K562 (cell line): Measurements from ENCODE around the gene SFXN5.

ENCODE experiments used
- CREM ChIP-seq: IDR thresholded peaks from 2 replicates; pipeline ENCODE4 v1.6.1; 2014; ENCODE audit warnings: antibody characterized with exemption, low read depth
- EZH2 ChIP-seq: IDR thresholded peaks from 2 replicates; pipeline ENCODE4 v1.6.1; 2012; ENCODE audit warnings: low read depth, mild to moderate bottlenecking, inconsistent platforms, low read length, borderline replicate concordance
- MXI1 ChIP-seq: IDR thresholded peaks from 2 replicates; pipeline ENCODE4 v1.6.1; 2011; ENCODE audit warnings: low read depth, mild to moderate bottlenecking, improper control_type of control experiment, low read length
- RFX1 ChIP-seq: fragments of 450-650 bp; IDR thresholded peaks from 2 replicates; pipeline ENCODE4 v1.6.1; 2016; ENCODE audit warnings: mild to moderate bottlenecking, moderate library complexity
- SMARCA4 ChIP-seq: fragments of 450-650 bp; IDR thresholded peaks from 2 replicates; pipeline ENCODE4 v1.6.1; 2016
- ZNF197 ChIP-seq: fragments of 200-800 bp; sonication (Bioruptor generic); IDR thresholded peaks from 2 replicates; pipeline ENCODE4 v1.6.1; 2016; ENCODE audit warnings: low read depth, missing genetic modification characterization, missing compliant biosample characterization
- ZNF232 ChIP-seq: sonication (generic); formaldehyde crosslinking; IDR thresholded peaks from 2 replicates; pipeline ENCODE4 v1.8.0; 2022; ENCODE audit warnings: mild to moderate bottlenecking, missing genetic modification reagents
- TF ChIP-seq, protein P1 (sequence below), 3 experiments: IDR thresholded peaks in 2 of 3; conservative IDR thresholded peaks in 1 of 3; 2 replicates each; pipeline ENCODE4 v1.5.1; 2011 to 2012; ENCODE audit warnings: low read length in 3 of 3, mild to moderate bottlenecking in 3 of 3, control low read depth in 2 of 3, improper control_type of control experiment in 1 of 3, inconsistent platforms in 1 of 3, low read depth in 1 of 3, mixed read lengths in 1 of 3, moderate library complexity in 1 of 3; ENCODE audit not compliant: insufficient read depth in 2 of 3
- TF ChIP-seq, protein P2 (sequence below): IDR thresholded peaks from 3 replicates; pipeline ENCODE4 v1.6.1; 2011; ENCODE audit warnings: borderline replicate concordance, mild to moderate bottlenecking; ENCODE audit not compliant: insufficient read length, insufficient read depth

DNA sequence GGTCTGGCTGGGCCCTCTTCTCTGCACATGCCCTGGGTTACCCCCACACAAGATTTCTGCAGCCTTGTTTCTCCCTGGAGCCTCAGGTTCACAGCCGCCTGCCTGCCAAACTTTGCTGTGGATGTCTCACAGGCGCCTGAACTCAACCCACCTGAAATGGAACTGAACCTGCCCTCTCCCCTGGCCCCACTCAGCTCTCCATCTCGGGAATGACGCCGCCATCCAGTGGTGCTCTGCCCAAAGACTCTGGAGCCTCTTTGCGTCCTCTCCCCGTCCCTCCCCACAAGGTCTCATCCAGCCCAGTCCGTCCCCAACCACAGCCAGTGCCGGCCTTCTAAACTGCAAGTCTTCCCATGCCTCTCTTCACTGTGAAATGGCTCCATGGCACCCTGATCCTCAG lies 125.0 kb downstream of the SFXN5 start:
- TF ChIP-seq ZNF232 (CRISPR knock-in tag) (no peak), RFX1 (no peak), CREM (no peak), EZH2 (no peak), SMARCA4 (no peak), ZNF197 (CRISPR knock-in tag) (no peak), MXI1 (no peak)
- TF ChIP-seq, protein P1, sequence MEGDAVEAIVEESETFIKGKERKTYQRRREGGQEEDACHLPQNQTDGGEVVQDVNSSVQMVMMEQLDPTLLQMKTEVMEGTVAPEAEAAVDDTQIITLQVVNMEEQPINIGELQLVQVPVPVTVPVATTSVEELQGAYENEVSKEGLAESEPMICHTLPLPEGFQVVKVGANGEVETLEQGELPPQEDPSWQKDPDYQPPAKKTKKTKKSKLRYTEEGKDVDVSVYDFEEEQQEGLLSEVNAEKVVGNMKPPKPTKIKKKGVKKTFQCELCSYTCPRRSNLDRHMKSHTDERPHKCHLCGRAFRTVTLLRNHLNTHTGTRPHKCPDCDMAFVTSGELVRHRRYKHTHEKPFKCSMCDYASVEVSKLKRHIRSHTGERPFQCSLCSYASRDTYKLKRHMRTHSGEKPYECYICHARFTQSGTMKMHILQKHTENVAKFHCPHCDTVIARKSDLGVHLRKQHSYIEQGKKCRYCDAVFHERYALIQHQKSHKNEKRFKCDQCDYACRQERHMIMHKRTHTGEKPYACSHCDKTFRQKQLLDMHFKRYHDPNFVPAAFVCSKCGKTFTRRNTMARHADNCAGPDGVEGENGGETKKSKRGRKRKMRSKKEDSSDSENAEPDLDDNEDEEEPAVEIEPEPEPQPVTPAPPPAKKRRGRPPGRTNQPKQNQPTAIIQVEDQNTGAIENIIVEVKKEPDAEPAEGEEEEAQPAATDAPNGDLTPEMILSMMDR (IDR thresholded peaks at IDR 0.05 in 2 of 3, conservative IDR thresholded peaks at IDR 0.05 in 1 of 3; ENCODE audit: insufficient read depth in 2 of 3, low read depth in 1 of 3, low read length in 3 of 3): no peak
- TF ChIP-seq, protein P2, sequence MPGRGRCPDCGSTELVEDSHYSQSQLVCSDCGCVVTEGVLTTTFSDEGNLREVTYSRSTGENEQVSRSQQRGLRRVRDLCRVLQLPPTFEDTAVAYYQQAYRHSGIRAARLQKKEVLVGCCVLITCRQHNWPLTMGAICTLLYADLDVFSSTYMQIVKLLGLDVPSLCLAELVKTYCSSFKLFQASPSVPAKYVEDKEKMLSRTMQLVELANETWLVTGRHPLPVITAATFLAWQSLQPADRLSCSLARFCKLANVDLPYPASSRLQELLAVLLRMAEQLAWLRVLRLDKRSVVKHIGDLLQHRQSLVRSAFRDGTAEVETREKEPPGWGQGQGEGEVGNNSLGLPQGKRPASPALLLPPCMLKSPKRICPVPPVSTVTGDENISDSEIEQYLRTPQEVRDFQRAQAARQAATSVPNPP: no peak
